HG03565 (cell line): ENCODE measurements around the gene KPNA4.

Source experiments
- ATAC-seq: cut with Tn5 transposase; IDR thresholded peaks from one replicate; pipeline ENCODE4 v1.9.1; 2021; ENCODE audit warnings: mild to moderate bottlenecking, moderate library complexity; ENCODE audit not compliant: unreplicated experiment

The KPNA4 gene

GRCh38 chr3:160498202-160498601 lies 67.2 kb downstream of the KPNA4 start:
- ATAC-seq: no peak

GRCh38 chr3:160490166-160490565 lies 75.2 kb downstream of the KPNA4 start:
- ATAC-seq: no peak

GRCh38 chr3:160486459-160486869 lies 78.9 kb downstream of the KPNA4 start:
- ATAC-seq: no peak

- no peak for ATAC-seq
These were observed 82.6 kb downstream of the KPNA4 start for GRCh38 chr3:160482796-160483195.

GRCh38 chr3:160481856-160482255 lies 83.5 kb downstream of the KPNA4 start:
- ATAC-seq: no peak

GRCh38 chr3:160480931-160481330 lies 84.4 kb downstream of the KPNA4 start:
- ATAC-seq: no peak

- ATAC-seq: no peak
These were observed 86.0 kb downstream of the KPNA4 start for GRCh38 chr3:160479376-160479775.

- no peak for ATAC-seq
These were observed 87.0 kb downstream of the KPNA4 start for GRCh38 chr3:160478338-160478737.

GRCh38 chr3:160477750-160478149 lies 87.6 kb downstream of the KPNA4 start:
- no peak for ATAC-seq

GRCh38 chr3:160475884-160476283 lies 89.5 kb downstream of the KPNA4 start:
- ATAC-seq: no peak

- ATAC-seq: no peak
These were observed 90.2 kb downstream of the KPNA4 start for GRCh38 chr3:160475153-160475552.

GRCh38 chr3:160474416-160474838 lies 90.9 kb downstream of the KPNA4 start:
- ATAC-seq: no peak

- ATAC-seq: no peak
These were observed 91.4 kb downstream of the KPNA4 start for GRCh38 chr3:160473978-160474377.

- ATAC-seq: no peak
These were observed 92.2 kb downstream of the KPNA4 start for GRCh38 chr3:160473221-160473620.

GRCh38 chr3:160472344-160472743 lies 93.0 kb downstream of the KPNA4 start:
- ATAC-seq: peak; percentile 80

- ATAC-seq: no peak
These were observed 93.5 kb downstream of the KPNA4 start for GRCh38 chr3:160471892-160472291.

GRCh38 chr3:160470181-160470580 lies 95.2 kb downstream of the KPNA4 start:
- no peak for ATAC-seq

- ATAC-seq: no peak
These were observed 100.4 kb downstream of the KPNA4 start for GRCh38 chr3:160464971-160465370.

- ATAC-seq: no peak
These were observed 101.0 kb downstream of the KPNA4 start for GRCh38 chr3:160464321-160464720.

- no peak for ATAC-seq
These were observed 105.3 kb downstream of the KPNA4 start for GRCh38 chr3:160460033-160460432.

- ATAC-seq: no peak
These were observed 105.9 kb downstream of the KPNA4 start for GRCh38 chr3:160459450-160459970.

GRCh38 chr3:160458151-160458550 lies 107.2 kb downstream of the KPNA4 start:
- ATAC-seq: no peak

GRCh38 chr3:160455846-160456245 lies 109.5 kb downstream of the KPNA4 start:
- no peak for ATAC-seq
